GM19468 (cell line): ENCODE measurements around the gene MORC3.

Source experiments
- ATAC-seq: cut with Tn5 transposase; IDR thresholded peaks from one replicate; pipeline ENCODE4 v1.9.1; 2021; ENCODE audit warnings: mild to moderate bottlenecking, moderate library complexity, moderate number of reproducible peaks; ENCODE audit not compliant: unreplicated experiment; ENCODE audit errors: extremely low read depth

The MORC3 gene

GRCh38 chr21:36420571-36421339 lies 100.8 kb downstream of the MORC3 start:
- ATAC-seq = no peak

DNA sequence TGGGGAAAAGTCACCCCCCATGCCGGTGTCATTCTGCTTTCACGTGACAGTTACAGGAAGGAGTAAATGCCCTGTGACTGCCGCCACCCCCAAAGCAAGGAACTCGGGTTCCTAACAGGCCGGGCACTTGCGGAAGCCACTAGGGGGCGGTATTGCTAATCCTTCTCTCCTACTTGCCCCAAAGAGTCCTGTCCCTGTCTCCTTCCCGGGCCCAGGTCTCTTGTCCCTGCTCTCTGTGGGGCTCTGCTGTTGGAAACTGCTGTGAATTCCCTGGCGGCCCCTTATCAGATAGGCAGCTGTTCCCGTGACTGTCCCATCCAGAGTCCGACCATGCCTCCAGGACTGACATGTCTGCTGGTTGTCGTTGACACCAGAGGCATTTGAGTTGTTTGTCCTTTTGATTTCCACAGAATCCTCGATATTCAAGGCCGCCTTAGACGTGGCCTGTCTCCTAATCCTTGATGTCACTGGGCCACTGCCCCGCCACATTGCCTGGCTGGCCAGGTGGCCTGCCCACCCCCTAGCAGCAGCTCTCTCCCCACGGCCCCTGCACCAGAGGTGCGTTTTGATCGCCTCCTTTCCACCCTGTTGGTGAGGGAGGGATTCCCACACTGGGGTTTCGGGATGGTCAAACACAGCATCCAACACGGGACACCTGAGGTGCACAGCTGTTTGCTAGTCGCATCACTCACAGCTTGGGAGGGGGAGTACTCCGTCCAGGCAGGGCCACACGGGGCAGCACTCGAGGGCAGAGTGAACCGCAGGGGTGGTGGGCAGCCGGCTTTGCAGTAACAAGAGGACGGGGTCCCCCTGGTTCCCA lies 102.5 kb downstream of the MORC3 start:
- no peak for ATAC-seq

- ATAC-seq = no peak
These were observed 103.9 kb downstream of the MORC3 start for GRCh38 chr21:36423771-36424433.

DNA sequence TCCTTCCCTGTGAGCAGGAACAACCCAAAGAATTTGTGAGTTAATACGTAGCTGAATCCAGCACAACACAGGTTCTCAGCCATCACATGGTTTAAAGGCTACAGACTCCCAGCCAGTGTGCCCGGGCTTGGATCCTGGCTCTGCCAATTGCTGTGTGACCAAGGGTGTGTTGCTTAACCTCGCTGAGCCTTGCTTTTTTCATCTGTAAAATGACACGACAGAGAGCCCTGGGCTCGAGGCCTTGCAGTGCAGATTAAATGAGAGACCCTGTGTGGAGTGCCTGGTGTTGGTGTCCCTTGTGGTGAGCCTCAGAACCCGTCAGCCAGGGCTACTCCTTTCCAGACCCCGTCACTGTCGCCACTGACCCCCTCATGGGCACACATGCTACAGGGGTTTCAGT lies 104.6 kb downstream of the MORC3 start:
- no peak for ATAC-seq

GRCh38 chr21:36425286-36425685 lies 105.3 kb downstream of the MORC3 start:
- no peak for ATAC-seq
